ENCODE results near the gene OR14A16. TPM values are rescaled to one million over a fixed set of nuclear protein-coding genes. Genes with fewer than 3 reads are reported as not detected.

The OR14A16 gene
- total RNA-seq, 1 experiment from 2014 or later = 0.15 TPM

- H4K20me1 ChIP-seq (ENCODE audit: control insufficient read depth, insufficient read depth, insufficient read length) = no peaks in the 10 kb centered on the region
- H3K27ac ChIP-seq (ENCODE audit: insufficient read length, low read depth, low read length) = no peak overlapping the region
- no peaks in the 10 kb centered on the region for H3K23me2 ChIP-seq (ENCODE audit: insufficient read length, low read depth, low read length, poor library complexity, severe bottlenecking)
- no peaks in the 10 kb centered on the region for H3K27me3 ChIP-seq (ENCODE audit: insufficient read depth, low read length)
- Mint-ChIP-seq H3K27me3 (ENCODE audit: low read depth) (no peaks in the 10 kb centered on the region), H3K36me3 (ENCODE audit: insufficient read depth in 1 of 3, low read depth in 3 of 3) (peaks cover 0 to 2% (median 0%) of the 10 kb centered on the region in 3 experiments; a peak in 3 of 7 replicates), H3K9me3 (peaks cover 29 to 44% of the 10 kb centered on the region in 2 experiments), H3K4me3 (no peak overlapping the region), H3K27ac (no peak overlapping the region), H3K4me1 (0 out of 4 replicates have a peak, but pooled peaks cover 0 to 2% of the 10 kb centered on the region in 2 experiments)
- H3K56ac ChIP-seq (ENCODE audit: insufficient read length, low read depth, low read length) = no peak overlapping the region
- no peak for DNase-seq
- no peak overlapping the region for H3K14ac ChIP-seq (ENCODE audit: insufficient read depth, low read length)
- H3K9me3 ChIP-seq (ENCODE audit: control insufficient read depth, low read depth, low read length) = peaks cover 7% of the 10 kb centered on the region
- TF ChIP-seq CTCF (conservative IDR thresholded peaks at IDR 0.05) = no peak
- H3K79me2 ChIP-seq (ENCODE audit: insufficient read depth, low read length) = no peaks in the 10 kb centered on the region
- WGBS (ENCODE audit: extremely low coverage, insufficient read length, low lambda C conversion rate) = no CpG with 5 or more reads among the region's 1 CpG
- H2BK5ac ChIP-seq (ENCODE audit: insufficient read length, low read length) = no peak overlapping the region
- H2AK5ac ChIP-seq (ENCODE audit: insufficient read length, low read length) = no peak overlapping the region
- no peaks in the 10 kb centered on the region for H3K79me1 ChIP-seq (ENCODE audit: insufficient read depth, low read depth, low read length, poor library complexity, severe bottlenecking)
- H3K18ac ChIP-seq (ENCODE audit: insufficient read length, low read depth, low read length) = no peak overlapping the region
- H3T11ph ChIP-seq (ENCODE audit: low read length) = no peak overlapping the region
- no peak overlapping the region for H3K23ac ChIP-seq (ENCODE audit: insufficient read length, low read depth, low read length)
- no peak overlapping the region for H2BK20ac ChIP-seq (ENCODE audit: low read depth, low read length, poor library complexity, severe bottlenecking)
- H4K91ac ChIP-seq (ENCODE audit: insufficient read length, low read depth, low read length) = no peak overlapping the region
- H3K4me2 ChIP-seq (ENCODE audit: insufficient read depth, insufficient read length, low read length) = no peak overlapping the region
- no peak overlapping the region for H4K8ac ChIP-seq (replicated peaks; ENCODE audit: insufficient read length, low read depth, low read length)
- no peak overlapping the region for H2BK15ac ChIP-seq (ENCODE audit: low read depth, low read length)
- no peak overlapping the region for H3K4ac ChIP-seq (ENCODE audit: low read depth, low read length)
- H2AFZ ChIP-seq (ENCODE audit: low read length) = no peak overlapping the region
- H3K4me1 ChIP-seq (ENCODE audit: insufficient read depth, low read length) = no peaks in the 10 kb centered on the region
- H4K5ac ChIP-seq (ENCODE audit: insufficient read length, low read depth, low read length) = no peak overlapping the region
- no peak overlapping the region for H2BK120ac ChIP-seq (ENCODE audit: low read depth, low read length, poor library complexity, severe bottlenecking)
- H2BK12ac ChIP-seq (ENCODE audit: insufficient read length, low read depth, low read length) = no peak overlapping the region
- no peak overlapping the region for H3K9ac ChIP-seq (ENCODE audit: extremely low read depth, insufficient read length, low read length)
These were observed 25.7 kb upstream of the OR14A16 start for GRCh38 chr1:247849616-247850015.

Measured in H9 (cell line).